HL-60/S4 treated with retinoic acid at 250 ng/mL for 4 days and 3 days (cell line): ENCODE data around the gene DISP1.

Source experiments
- in situ Hi-C: fragments of 300-500 bp; cut with MboI; formaldehyde crosslinking; loops from 2 replicates; pipeline ENCODE4 v1.7.0; 2022; ENCODE audit warnings: low sequenced_read_pairs

The DISP1 gene, protein sequence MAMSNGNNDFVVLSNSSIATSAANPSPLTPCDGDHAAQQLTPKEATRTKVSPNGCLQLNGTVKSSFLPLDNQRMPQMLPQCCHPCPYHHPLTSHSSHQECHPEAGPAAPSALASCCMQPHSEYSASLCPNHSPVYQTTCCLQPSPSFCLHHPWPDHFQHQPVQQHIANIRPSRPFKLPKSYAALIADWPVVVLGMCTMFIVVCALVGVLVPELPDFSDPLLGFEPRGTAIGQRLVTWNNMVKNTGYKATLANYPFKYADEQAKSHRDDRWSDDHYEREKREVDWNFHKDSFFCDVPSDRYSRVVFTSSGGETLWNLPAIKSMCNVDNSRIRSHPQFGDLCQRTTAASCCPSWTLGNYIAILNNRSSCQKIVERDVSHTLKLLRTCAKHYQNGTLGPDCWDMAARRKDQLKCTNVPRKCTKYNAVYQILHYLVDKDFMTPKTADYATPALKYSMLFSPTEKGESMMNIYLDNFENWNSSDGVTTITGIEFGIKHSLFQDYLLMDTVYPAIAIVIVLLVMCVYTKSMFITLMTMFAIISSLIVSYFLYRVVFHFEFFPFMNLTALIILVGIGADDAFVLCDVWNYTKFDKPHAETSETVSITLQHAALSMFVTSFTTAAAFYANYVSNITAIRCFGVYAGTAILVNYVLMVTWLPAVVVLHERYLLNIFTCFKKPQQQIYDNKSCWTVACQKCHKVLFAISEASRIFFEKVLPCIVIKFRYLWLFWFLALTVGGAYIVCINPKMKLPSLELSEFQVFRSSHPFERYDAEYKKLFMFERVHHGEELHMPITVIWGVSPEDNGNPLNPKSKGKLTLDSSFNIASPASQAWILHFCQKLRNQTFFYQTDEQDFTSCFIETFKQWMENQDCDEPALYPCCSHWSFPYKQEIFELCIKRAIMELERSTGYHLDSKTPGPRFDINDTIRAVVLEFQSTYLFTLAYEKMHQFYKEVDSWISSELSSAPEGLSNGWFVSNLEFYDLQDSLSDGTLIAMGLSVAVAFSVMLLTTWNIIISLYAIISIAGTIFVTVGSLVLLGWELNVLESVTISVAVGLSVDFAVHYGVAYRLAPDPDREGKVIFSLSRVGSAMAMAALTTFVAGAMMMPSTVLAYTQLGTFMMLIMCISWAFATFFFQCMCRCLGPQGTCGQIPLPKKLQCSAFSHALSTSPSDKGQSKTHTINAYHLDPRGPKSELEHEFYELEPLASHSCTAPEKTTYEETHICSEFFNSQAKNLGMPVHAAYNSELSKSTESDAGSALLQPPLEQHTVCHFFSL (N-terminal part only)

DNA sequence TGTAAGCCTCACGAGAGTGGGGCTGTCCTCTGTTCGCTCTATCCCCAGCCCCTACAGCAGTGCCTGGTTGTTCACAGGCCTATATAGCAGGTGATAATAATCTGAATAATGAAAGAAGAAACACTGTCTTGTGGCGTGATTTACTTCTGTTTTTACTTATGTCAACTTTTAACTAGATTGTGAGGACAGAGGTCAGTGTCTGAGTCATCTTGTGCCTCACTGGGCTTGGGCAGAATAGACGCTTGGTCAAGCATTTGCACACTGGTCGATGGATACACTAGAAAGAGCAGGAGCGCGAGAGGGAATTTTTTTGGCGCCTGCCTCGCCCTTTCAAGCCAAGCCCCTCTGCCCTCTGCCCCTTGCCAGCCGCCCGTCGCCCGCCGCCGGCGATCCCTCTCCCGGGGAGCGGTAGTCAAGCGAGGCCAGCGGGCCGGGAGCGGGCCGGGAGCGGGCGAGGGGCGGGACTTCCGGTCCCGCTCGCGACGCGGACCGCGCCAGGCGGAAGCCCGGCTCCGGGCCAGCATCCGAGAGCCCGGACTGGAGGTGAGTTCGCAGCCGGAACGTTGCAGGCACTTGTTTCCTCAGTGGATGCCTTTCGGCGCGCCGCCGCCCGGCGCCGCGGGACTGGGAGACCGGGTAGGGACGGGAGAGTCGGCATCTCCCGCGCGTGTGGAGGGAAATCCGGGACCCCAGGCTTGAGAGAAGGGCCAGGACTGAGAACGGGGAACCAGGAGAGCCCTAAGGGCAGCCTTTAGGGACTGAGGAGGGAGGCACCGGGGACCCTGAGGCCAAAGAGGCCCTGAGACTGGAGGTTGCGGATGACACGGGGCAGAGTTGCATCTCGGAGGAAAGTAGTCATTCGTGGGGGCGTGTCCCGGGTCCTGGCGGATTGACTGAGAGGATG lies at the start of gene DISP1:
Gene DISP1 (plus strand): TSS at position 504 of the 904 bp plus-strand sequence. CDS start 127,785 bp downstream, outside the sequence.
- in situ Hi-C loops = no loop called here

DNA sequence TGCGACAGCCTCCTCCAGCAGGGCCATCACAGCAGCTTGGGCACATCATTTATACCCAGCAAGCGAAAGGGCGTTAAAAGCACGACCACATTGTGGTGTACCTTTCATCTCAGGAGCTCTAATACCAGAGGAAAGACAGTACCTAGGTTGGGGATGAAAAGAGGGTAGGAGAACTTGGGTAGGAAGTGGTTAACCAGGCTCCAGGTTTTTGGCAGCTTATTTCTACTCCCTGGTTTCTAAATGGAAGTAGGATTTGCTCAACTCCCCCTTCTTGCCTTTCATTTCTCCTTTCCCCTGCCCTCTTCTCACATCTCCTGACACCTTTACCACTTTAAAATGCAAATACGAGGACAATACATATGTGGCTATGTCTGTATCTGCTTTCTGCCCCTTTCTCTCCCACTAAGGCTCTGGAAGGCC lies 47.7 kb upstream of the DISP1 start:
- in situ Hi-C loops = no loop called here

DNA sequence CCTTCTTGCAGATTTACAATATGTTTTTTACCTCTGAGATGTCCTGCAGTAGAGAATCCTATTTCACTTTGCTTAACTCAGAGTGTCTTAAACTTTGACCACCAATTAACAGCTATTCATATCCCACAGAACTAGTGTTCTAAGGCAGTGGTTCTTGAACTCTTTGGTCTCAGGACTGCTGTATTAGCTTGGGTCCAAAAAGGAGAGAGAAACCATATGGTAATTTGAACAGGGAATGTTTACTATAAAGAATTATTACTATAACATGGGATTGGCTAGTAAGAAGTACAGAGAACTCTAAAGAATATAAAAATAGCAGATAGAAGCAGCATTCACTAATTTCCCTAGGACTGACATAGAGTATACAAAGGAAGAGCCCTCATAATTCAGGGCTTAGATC lies 46.2 kb upstream of the DISP1 start:
- in situ Hi-C loops = no loop called here

DNA sequence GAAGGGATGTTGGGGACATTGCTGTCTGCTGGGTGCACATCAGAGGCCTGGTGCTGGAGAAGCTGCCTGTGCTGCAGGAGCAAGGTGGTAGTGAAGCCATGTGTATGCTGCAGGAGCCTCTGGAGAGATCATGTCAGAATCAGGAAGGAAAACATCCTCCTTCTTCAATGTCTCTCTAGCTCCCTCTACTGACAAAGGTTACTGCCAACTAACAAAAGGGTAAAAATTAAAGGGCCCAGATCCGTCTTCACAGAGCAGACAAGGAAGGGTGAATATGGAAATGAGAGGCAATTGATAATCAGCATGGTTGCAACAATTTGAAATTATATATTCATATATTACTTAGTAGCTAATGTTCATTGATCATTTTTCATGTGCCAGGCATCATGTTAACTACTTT lies 45.7 kb upstream of the DISP1 start:
- in situ Hi-C loops = no loop called here

DNA sequence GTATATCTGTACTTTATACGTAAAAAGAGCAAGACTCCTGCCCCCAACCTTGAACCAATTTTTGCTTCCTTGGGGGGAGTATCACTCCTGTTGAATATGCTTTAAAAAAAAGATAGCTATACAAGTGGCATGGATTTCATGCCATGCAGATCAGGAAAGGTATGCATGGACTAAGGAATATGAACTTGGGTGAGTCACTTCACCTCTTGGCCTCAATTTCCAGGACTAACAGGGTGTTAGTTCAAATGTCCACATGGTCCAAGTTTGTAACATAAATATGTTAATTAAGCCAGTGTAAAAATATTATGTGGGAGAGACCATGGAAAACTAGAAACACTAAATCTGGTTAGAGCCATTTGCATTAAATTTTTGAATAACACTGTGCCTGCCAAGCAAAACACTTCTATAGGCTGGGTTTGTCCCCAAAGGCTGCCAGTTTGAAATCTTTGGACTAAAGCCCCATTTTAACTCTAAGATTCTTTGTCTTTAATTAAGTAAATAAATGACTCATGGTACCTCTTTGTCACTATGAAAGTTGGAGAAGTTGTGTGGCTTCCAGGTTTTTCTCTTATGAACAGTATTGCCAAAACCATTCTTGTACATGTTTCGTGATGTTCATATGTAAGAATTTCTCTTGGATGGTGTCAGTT lies 44.7 kb upstream of the DISP1 start:
- in situ Hi-C loops = no loop called here

DNA sequence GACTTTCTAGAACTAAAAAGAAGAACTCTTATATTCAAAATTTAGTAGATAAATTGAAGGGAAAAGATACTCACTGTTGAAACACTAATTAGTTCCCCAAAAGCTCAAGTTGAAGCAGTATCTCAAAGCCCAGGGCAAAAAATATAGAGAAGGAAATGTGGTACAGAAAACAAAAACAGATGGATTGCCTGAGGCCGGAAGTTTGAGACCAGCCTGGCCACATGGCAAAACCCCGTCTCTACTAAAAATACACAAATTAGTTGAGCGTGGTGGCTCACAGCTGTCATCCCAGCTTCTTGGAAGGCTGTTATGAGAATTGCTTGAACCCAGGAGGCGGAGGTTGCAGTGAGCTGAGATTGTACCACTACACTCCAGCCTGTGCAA lies 41.9 kb upstream of the DISP1 start:
- in situ Hi-C loops = no loop called here

DNA sequence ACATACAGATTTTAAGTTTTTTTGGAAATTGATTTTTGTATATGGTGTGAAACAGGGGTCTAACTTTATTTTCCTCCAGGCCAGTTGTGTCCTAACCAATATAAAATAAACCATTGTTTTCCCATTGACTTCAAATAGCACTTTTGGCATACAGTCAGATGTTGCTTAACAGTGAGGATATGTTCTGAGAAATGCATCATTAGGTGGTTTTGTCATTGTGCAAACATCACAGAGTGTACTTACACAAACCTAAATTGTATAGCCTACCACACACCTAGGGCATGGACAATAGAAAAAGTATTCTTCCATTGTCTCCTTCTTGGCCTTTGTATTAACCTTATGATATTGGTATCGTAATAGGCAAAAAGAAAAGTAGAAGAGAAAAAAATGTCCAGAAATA lies 37.4 kb upstream of the DISP1 start:
- in situ Hi-C loops = no loop called here

DNA sequence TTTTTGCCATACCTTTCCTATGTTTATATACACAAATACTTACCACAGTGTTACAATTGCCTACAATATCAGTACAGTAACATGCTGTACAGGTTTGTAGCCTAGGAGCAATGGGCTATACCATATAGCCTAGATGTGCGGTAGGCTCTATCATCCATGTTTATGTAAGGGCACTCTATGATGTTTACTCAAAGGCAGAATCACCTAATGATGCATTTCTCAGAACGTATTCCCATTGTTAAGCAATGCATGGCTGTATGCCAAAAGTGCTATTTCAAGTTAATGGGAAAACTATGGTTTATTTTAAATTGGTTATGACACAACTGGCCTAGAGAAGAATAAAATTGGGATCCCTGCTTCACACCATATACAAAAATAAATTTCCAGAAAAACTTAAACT lies 36.9 kb upstream of the DISP1 start:
- in situ Hi-C loops = no loop called here

DNA sequence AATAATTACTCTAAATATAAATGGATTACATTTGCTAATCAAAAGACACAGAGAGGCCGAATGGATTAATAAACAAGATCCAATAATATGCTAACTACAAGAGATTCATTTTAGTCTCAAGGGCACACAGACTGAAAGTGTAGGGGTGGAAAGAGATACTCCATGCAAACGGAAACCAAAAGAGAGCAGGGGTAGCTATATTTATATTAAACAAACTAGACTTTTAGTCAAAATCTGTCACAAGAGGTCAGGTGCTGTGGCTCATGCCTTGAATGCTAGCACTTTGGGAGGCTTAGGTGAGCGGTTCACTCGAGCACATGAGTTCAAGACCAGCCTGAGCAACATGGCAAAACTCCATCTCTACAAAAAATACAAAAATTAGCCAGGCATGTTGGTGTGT lies 33.6 kb upstream of the DISP1 start:
- in situ Hi-C loops = no loop called here

DNA sequence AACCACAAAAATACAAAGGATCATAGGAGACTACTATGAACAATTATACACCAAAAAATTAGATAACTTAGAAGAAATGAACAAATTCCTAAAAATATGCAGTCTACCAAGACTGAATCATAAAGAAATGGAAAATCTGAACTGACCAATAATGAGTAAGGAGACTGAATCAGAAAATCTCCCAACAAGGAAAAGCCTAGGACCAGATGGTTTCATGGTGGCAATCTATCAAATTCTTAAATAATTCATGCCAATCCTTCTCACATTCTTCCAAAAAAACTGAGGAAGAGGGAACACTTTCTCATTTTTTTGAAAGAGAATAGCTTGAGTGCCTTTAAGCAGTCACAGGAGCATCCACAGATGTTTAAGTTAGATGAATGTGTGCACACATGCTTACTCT lies 31.8 kb upstream of the DISP1 start:
- in situ Hi-C loops = no loop called here

DNA sequence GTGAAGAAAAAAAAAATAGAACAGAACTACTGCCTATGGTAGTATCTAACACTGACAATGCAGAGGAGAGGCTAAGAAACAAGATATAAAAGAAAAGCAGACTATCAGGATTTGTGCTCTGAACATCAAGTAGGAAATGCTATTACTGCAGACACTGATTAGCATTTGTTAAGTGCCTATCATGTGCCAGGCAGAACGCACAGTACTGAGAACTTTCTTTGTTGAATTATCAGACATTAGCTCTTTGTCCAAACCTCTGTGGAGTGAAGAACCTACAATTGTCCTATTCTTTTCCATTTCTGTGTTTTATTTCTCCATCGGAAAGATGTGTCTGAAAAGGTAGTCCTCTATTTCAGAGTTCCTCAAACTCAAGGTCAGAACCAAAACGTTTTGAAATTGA lies 30.5 kb upstream of the DISP1 start:
- in situ Hi-C loops = no loop called here

DNA sequence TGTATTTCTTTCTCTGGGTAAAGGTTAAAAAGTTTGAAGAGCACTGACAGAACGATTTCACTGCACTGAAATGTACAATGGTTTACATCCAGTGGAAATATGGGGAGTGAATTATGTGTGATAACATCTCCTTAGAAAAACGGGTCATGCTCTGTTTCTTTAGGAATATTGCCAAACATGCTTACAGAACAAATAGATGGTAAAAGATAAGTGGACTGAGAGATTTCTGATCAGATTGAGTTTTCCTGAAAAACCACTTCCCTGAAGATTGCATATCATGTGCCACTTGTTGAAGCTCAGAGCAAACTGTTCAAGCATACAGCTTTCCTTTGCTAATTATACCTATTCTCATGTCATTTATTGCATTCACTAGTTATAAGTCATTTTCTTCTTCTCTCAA lies 29.9 kb upstream of the DISP1 start:
- in situ Hi-C loops = no loop called here

DNA sequence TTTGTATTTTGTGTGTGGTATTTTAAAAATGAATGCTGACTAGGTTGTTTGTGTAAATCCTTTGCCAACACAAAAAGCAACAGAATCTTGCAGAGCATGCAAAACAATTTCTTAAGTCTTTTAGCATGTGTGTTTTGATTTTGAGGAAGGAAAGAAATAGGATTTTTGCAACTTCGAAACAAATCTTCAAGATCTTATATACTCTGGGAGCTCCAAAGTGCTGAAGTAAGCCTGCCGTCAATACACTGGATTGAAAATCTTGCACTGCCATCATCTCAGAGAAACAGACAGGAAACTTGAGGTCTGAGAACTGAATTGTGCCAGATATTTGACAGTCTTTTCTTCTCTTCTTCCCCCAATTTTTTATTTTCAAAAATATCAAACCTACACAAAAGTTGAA lies 29.3 kb upstream of the DISP1 start:
- in situ Hi-C loops = no loop called here

DNA sequence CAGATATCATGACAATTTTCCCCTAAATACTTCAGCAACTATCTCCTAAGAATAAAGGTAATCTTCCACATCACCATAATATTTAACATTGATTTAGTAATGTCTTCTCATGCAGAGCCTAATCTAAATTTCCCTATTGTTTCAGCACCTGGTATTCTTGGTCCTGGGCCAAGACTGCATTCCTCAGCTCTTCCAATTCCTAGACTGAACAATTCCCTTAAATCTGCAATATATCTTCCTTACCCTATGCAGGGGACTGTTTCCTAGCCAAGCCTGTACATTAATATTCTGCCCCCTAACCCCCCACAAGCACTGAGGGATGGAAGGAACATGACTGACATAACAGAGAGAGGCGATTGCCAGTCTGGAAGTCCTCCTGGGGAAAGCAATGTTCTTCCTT lies 28.7 kb upstream of the DISP1 start:
- in situ Hi-C loops = no loop called here

DNA sequence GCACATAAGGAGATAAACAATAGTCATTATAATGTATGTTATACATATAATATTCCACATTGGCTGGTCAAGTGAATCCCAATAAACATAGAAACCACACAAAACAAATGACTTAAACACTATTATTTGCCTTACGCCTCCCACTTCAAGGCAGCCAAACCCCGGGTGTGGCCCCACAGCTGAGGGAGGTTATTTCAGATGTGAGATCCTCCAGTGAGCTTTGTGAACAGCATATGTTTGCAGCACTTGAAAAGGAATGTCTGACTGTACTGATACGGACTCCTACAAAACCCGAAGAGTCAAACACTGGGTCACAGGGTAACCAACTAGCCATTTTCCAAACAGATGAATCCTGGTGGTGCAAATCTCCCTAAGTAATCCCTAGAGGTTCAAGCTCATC lies 27.1 kb upstream of the DISP1 start:
- in situ Hi-C loops = no loop called here

DNA sequence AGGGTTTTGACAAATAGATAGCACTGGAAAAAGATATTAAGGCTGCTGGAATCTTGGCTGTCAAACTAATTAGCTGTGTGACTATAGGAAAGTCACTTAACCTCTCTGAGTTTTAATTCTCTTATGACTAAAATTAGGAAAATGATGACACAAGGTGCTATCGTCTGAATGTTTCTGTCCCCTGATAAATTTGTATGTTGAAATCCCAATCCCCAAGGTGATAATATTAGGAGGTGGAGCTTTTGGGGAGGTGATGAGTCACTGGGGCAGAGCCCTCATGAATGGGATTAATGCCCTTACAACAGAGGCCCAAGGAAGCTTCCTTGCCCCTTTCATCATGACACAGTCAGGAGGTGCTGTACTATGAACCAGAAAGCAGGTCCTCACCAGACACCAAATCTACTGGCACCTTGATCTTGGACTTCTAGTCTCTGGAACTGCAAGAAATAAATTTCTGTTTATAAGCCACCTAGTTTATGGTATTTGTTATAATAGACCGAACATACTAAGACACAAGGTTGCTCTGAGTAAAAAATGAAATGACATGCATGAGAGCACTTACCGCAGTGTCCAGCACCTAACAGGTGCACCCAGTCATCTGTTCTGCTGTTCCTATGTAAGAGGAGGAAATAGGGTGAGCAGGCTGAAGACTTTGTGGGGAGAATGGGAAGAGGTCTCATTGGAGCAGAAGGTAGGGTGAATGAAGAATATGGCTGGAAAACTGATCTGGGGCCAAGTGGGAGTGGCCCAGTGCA lies 26.3 kb upstream of the DISP1 start:
- in situ Hi-C loops = no loop called here

DNA sequence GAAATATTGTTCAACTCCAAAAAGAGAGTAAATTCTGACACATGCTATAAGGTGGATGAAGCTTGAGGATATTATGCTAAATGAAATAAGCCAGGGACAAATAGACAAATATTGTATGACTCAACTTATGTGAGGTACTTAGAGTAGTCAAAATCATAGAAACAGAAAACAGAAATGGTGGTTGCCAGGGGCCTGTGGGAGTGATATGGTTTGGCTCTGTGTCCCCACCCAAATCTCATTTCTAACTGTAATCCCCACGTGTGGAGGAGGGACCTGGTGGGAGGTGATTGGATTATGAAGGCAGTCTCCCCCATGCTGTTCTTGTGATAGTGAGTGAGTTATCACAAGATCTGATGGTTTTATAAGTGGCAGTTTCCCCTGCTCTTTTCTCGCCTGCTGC lies 24.7 kb upstream of the DISP1 start:
- in situ Hi-C loops = no loop called here

DNA sequence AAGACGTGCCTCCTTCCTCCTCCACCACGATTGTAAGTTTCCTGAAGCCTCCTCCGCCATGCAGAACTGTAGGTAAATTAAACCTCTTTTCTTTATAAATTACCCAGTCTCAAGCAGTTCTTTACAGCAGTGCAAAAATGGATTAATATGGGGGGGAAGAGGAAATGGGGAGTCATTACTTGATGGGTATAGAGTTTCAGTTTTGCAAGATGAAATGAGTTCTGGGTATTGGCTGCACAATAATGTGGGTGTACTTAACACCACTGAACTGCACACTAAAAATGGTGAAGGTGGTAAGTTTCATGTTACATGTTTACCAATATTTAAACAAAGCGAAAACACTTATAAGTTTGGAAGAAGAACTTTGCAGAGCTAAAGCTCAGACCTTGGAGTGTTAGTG lies 24.3 kb upstream of the DISP1 start:
- in situ Hi-C loops = no loop called here
